Stimulated activated CD8-positive, alpha-beta memory T cell treated with anti-CD3 and anti-CD28 coated beads, Interleukin-4, amount 100 ng/mL, for 24 hours (primary cell): ENCODE results near the gene CDC16.
"Not testable (repeated sequence)": the region's sequence is repeated elsewhere in the genome, so short reads cannot be mapped to it uniquely, and the experiment has no call there.

ENCODE experiments used
- DNase-seq: peaks from one replicate; pipeline ENCODE4 v3.0.0-alpha.2; 2020; ENCODE audit warnings: low read depth

The CDC16 gene

DNA sequence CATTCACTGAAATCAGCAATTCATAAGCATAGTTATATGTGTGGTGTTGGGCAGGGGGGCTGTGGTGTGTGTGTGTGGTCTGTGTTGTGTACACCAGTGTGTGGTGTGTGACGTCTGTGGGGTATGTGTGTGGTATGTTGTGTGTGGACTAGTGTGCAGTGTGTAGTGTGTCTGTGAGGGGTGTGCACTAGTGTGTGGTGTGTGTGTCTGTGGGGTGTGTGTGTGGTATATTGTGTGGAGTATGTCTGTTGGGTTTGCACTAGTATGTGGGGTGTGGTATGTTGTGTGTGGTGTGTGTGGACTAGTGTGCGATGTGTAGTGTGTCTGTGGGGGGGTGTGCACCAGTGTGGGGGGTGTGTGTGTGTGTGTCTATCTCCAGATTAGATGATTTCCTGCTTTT lies 7.2 kb upstream of the CDC16 start:
- DNase-seq, result no peak

GRCh38 chr13:114228176-114228575 lies 6.5 kb upstream of the CDC16 start:
- DNase-seq, result no peak

GRCh38 chr13:114229506-114229905 lies 5.2 kb upstream of the CDC16 start:
- DNase-seq, result no peak

- DNase-seq, result no peak
These were observed 4.6 kb upstream of the CDC16 start for GRCh38 chr13:114230117-114230516.

DNA sequence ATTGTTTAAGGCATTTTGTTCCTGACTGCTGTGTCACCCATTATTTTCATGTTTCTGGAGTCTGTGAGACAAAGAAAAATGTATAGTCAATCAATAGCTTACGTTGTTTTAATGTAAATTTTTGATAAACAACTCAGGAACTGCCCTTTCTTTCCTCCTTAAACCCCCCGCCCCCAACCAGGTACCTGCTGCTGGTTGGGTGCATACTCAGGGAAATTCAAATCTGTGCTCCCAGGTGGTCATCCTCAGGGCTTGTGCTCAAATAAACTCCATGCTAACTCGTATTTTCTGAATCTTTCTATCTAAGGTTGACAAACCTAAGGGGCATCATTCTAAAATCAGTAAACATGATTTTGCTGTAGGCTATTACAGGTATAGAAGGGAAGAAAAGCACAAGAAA lies 4.1 kb upstream of the CDC16 start:
- no peak for DNase-seq

GRCh38 chr13:114231886-114232285 lies 2.8 kb upstream of the CDC16 start:
- no peak for DNase-seq

GRCh38 chr13:114234266-114234644 lies 442 bp upstream of the CDC16 start:
- no peak for DNase-seq

- no peak for DNase-seq
These were observed 1.0 kb downstream of the CDC16 start for GRCh38 chr13:114235697-114236096.

DNA sequence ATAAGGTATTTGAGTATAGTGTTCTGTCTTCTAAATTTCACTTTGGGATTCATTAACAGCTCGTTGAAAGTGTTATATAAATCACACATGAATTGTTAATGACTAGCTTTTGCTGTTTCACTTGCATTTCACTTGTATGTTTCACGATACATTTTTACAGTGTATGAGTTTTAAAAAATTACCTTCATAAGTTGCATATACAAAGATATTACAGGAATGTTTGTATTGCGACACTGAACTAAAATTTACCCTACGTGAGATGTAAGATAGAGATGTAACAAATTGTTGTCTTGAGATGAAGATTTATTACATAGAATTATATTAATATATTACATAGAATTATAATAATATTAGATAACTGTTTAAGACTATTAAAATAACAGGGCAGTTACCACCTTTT lies 1.5 kb downstream of the CDC16 start:
- no peak for DNase-seq

DNA sequence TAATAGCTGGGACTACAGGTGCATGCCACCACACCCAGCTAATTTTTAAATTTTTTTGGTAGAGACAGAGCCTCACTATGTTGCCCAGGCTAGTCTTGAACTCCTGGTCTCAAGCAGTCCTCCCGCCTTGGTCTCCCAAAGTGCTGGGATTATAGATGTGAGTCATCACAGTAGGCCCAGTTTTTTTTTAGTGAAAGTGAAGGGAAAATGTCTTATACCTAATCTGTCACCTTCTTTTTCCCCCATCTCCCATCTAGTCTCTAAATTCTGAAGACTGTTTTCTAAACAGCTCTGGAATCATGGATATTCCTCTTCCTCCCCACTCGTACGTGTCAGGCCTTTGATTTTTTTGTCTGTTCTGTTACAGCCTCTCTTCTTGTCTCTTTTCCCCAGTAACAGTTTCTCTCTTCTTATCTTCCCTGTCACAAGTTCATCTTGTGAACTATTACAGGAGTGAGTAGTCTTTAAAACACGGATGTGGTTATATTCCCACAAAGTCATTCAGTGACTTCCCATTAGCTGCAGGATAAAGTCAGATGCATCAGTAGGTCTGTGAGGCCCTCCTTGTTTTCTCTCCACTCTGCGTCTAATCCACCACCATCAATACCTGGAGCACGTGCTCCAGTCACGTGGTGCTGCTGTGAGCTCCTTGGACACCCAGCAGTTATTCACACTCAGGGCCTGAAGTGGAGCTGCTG lies 2.9 kb downstream of the CDC16 start:
- DNase-seq, result no peak

GRCh38 chr13:114241918-114242317 lies 7.2 kb downstream of the CDC16 start:
- DNase-seq, result no peak

- no peak for DNase-seq
These were observed 9.3 kb downstream of the CDC16 start for GRCh38 chr13:114243971-114244370.

GRCh38 chr13:114244637-114245036 lies 9.9 kb downstream of the CDC16 start:
- DNase-seq, result no peak

GRCh38 chr13:114248011-114248410 lies 13.3 kb downstream of the CDC16 start:
- no peak for DNase-seq

DNA sequence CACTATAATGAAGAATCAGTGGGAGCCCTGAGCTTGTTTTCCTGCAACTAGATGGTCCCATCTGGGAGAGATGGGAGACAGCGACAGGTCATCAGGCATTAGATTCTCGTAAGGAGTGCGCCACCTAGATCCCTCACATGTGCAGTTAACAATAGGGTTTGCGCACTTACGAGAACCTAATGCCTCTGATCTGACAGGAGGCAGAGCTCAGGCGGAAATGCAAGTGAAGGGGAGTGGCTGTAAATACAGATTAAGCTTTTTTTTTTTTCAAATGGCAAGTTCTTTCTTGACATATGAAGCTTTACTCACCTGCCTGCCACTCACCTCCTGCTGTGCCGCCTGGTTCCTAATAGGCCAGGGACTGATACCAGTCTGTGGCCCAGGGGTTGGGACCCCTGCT lies 14.4 kb downstream of the CDC16 start:
- no peak for DNase-seq

GRCh38 chr13:114251639-114252440 lies 17.1 kb downstream of the CDC16 start:
- not testable (repeated sequence) for DNase-seq

DNA sequence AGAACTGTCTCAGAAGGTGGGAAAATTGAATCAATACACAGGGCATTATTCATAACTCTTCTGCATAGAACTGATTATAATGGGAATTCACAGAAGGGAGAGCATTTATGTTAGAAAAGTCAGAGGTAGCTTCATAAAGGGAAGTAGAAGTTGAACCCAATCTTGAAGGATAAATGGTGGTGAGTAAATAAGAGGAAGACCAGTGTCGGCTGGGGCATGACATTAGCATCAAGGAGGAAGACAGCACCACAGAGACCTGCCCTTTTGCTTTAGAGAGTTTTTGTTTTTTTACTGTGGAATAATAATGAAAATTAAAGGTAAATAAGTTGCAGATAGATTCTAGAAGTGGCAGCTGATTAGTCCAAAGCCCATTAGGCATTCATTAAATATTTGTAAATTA lies 21.9 kb downstream of the CDC16 start:
- no peak for DNase-seq

- no peak for DNase-seq
These were observed 22.3 kb downstream of the CDC16 start for GRCh38 chr13:114257014-114257413.

GRCh38 chr13:114258589-114258988 lies 23.9 kb downstream of the CDC16 start:
- DNase-seq, result no peak

DNA sequence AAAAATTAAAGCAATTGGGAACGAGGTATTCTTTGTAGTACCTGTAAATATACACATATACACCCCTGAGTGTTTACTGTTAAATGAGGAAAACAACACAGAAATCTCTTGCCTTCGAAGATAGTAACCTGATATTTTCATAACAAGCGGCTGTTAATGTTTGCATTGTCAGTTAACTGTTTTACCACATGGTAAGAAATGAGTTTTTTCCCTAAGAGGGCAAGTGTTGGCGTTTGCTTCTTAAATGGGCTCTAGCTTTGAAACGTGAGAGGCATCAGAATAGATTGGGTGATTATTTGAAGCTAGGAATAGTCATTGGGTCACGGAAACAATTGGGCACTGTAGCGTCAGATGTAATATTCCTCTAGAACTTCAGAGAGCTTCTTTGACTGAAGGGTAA lies 24.7 kb downstream of the CDC16 start:
- DNase-seq, result no peak

- DNase-seq, result no peak
These were observed 25.3 kb downstream of the CDC16 start for GRCh38 chr13:114259974-114260373.

DNA sequence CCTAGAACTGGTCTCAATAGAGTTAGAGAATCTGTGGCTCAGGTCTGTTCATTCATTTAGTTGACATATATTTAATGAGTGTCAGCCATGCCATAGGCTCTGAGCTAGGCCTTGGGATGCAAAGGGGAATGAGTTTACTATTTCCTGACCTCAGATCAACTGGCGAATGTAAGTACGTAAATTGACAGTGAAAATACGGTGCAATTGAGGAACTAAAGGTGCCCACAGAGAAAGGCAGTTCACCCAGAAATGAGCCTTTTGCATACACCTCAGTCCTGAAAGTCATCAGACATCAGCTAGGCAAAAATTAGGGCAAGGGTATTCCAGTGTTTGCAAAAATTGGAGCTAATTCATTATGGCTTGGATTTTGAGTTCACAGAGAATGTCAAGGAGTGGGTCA lies 26.1 kb downstream of the CDC16 start:
- DNase-seq, result no peak

- no peak for DNase-seq
These were observed 26.8 kb downstream of the CDC16 start for GRCh38 chr13:114261328-114261965.
